ENCODE data around the gene SECISBP2. TPM values are rescaled to one million over a fixed set of nuclear protein-coding genes. Genes with fewer than 3 reads are reported as not detected.

The SECISBP2 gene
- polyA plus RNA-seq, 1 experiment, result 14.3 TPM

- TF ChIP-seq CTCF (IDR thresholded peaks at IDR 0.05; ENCODE audit: insufficient read depth, low read depth, low read length), result no peak
- CTCF ChIA-PET, result no interaction called here
Observed at GRCh38 chr9:89386797-89387196, 68.5 kb downstream of the SECISBP2 start.

GRCh38 chr9:89387197-89387849, 69.0 kb downstream of the SECISBP2 start:
- ChIA-PET POLR2A (no interaction called here), CTCF (interaction anchor here (0.8 to 1.0 kb wide), 2 partner anchors 21 to 162 kb away, joined by 3 to 4 read pairs; no protein-coding TSS in a partner anchor)
- no peak for DNase-seq (ENCODE audit: low read depth)

More at GRCh38 chr9:89386797-89387196, 68.5 kb downstream of the SECISBP2 start:
- no peaks in the 10 kb centered on the region for H3K36me3 ChIP-seq (ENCODE audit: control insufficient read depth, insufficient read depth, low read length)
- POLR2A ChIA-PET, result no interaction called here
- H3K27me3 ChIP-seq (ENCODE audit: control insufficient read depth, insufficient read depth, low read length), result no peaks in the 10 kb centered on the region
- no peak overlapping the region for H3K4me3 ChIP-seq (ENCODE audit: low read depth, low read length)
- no peak for DNase-seq (ENCODE audit: low read depth)

GRCh38 chr9:89388084-89388867, 70.0 kb downstream of the SECISBP2 start:
- CTCF ChIA-PET, result interaction anchor here (0.8 to 1.2 kb wide), 3 partner anchors 13 to 161 kb away, joined by 3 to 4 read pairs (median 3); no protein-coding TSS in a partner anchor
- no peak overlapping the region for H3K4me3 ChIP-seq (ENCODE audit: low read depth, low read length)

More at GRCh38 chr9:89387197-89387849, 69.0 kb downstream of the SECISBP2 start:
- H3K36me3 ChIP-seq (ENCODE audit: control insufficient read depth, insufficient read depth, low read length), result no peaks in the 10 kb centered on the region
- no peak overlapping the region for H3K4me3 ChIP-seq (ENCODE audit: low read depth, low read length)
- TF ChIP-seq CTCF (IDR thresholded peaks at IDR 0.05; ENCODE audit: insufficient read depth, low read depth, low read length), result no peak
- H3K27me3 ChIP-seq (ENCODE audit: control insufficient read depth, insufficient read depth, low read length), result no peaks in the 10 kb centered on the region

GRCh38 chr9:89388868-89389177, 70.5 kb downstream of the SECISBP2 start:
- Histone ChIP-seq H3K36me3 (ENCODE audit: control insufficient read depth, insufficient read depth, low read length) (no peaks in the 10 kb centered on the region), H3K4me3 (ENCODE audit: low read depth, low read length) (no peak overlapping the region), H3K27me3 (ENCODE audit: control insufficient read depth, insufficient read depth, low read length) (no peaks in the 10 kb centered on the region)
- TF ChIP-seq CTCF (IDR thresholded peaks at IDR 0.05; ENCODE audit: insufficient read depth, low read depth, low read length), result no peak
- POLR2A ChIA-PET, result no interaction called here
- DNase-seq (ENCODE audit: low read depth), result no peak
- CTCF ChIA-PET, result interaction anchor here (1.2 kb wide), 1 partner anchor 13 kb away, joined by 3 read pairs; no protein-coding TSS in a partner anchor

More at GRCh38 chr9:89388084-89388867, 70.0 kb downstream of the SECISBP2 start:
- DNase-seq (ENCODE audit: low read depth), result peak; percentile 77
- Histone ChIP-seq H3K27me3 (ENCODE audit: control insufficient read depth, insufficient read depth, low read length) (no peaks in the 10 kb centered on the region), H3K36me3 (ENCODE audit: control insufficient read depth, insufficient read depth, low read length) (no peaks in the 10 kb centered on the region)
- no peak for TF ChIP-seq CTCF (IDR thresholded peaks at IDR 0.05; ENCODE audit: insufficient read depth, low read depth, low read length)
- POLR2A ChIA-PET, result no interaction called here

- Histone ChIP-seq H3K27me3 (ENCODE audit: control insufficient read depth, insufficient read depth, low read length) (no peaks in the 10 kb centered on the region), H3K36me3 (ENCODE audit: control insufficient read depth, insufficient read depth, low read length) (no peaks in the 10 kb centered on the region), H3K4me3 (ENCODE audit: low read depth, low read length) (no peak overlapping the region)
- DNase-seq (ENCODE audit: low read depth), result no peak
- TF ChIP-seq CTCF (IDR thresholded peaks at IDR 0.05; ENCODE audit: insufficient read depth, low read depth, low read length), result no peak
- ChIA-PET POLR2A (no interaction called here), CTCF (interaction anchor here (0.9 to 1.3 kb wide), 2 partner anchors 13 to 159 kb away, joined by 3 read pairs; no protein-coding TSS in a partner anchor)
Observed at GRCh38 chr9:89390068-89390555, 71.8 kb downstream of the SECISBP2 start.
